SK-N-SH (cell line): ENCODE measurements around the gene HAUS7.

ENCODE experiments used
- EP300 ChIP-seq, 2 experiments: IDR thresholded peaks; 2 replicates each; pipeline versions ENCODE4 v1.4.0 to v1.6.1; 2012; ENCODE audit warnings: borderline replicate concordance in 1 of 2, low read depth in 1 of 2, low read length in 1 of 2
- EZH2phosphoT487 ChIP-seq: fragments of 200-600 bp; sonication (generic); IDR thresholded peaks from 2 replicates; pipeline ENCODE4 v1.6.1; 2017; ENCODE audit warnings: low read depth, mixed run types, mild to moderate bottlenecking, antibody characterized with exemption, moderate library complexity, borderline replicate concordance
- GABPA ChIP-seq: IDR thresholded peaks from 2 replicates; pipeline ENCODE4 v1.4.0; 2012; ENCODE audit warnings: low read depth, mild to moderate bottlenecking
- JUND ChIP-seq: IDR thresholded peaks from 2 replicates; pipeline ENCODE4 v1.4.0; 2012
- NRF1 ChIP-seq: IDR thresholded peaks from 2 replicates; pipeline ENCODE4 v1.6.1; 2012; ENCODE audit warnings: low read depth, mild to moderate bottlenecking, low read length
- POLR2AphosphoS5 ChIP-seq: IDR thresholded peaks from 2 replicates; pipeline ENCODE4 v1.6.1; 2012; ENCODE audit warnings: low read depth, low read length
- RAD21 ChIP-seq: IDR thresholded peaks from 2 replicates; pipeline ENCODE4 v1.6.1; 2012; ENCODE audit warnings: mild to moderate bottlenecking, low read length
- SIN3A ChIP-seq: IDR thresholded peaks from 2 replicates; pipeline ENCODE4 v1.6.1; 2012; ENCODE audit warnings: low read depth, mild to moderate bottlenecking, low read length, moderate library complexity, borderline replicate concordance
- YY1 ChIP-seq: IDR thresholded peaks from 2 replicates; pipeline ENCODE4 v1.4.0; 2012; ENCODE audit warnings: low read depth, mild to moderate bottlenecking
- ZBTB33 ChIP-seq: IDR thresholded peaks from 2 replicates; pipeline ENCODE4 v1.4.0; 2012; ENCODE audit warnings: low read depth, borderline replicate concordance
- TF ChIP-seq, protein P1 (sequence below): IDR thresholded peaks from 2 replicates; pipeline ENCODE4; 2012
- TF ChIP-seq, protein P2 (sequence below): fragments of 200-600 bp; sonication (generic); IDR thresholded peaks from 2 replicates; pipeline ENCODE4 v1.6.1; 2017; ENCODE audit warnings: antibody characterized with exemption, mild to moderate bottlenecking, moderate library complexity
- TF ChIP-seq, protein P3 (sequence below): IDR thresholded peaks from 2 replicates; pipeline ENCODE4 v1.4.0; 2012; ENCODE audit warnings: low read depth, borderline replicate concordance
- TF ChIP-seq, protein P4 (sequence below): IDR thresholded peaks from 2 replicates; pipeline ENCODE4 v1.6.1; 2012; ENCODE audit warnings: mild to moderate bottlenecking, low read depth, low read length, moderate library complexity

GRCh38 chrX:153406903-153407302 lies 63.5 kb downstream of the HAUS7 start:
- TF ChIP-seq, protein P1, sequence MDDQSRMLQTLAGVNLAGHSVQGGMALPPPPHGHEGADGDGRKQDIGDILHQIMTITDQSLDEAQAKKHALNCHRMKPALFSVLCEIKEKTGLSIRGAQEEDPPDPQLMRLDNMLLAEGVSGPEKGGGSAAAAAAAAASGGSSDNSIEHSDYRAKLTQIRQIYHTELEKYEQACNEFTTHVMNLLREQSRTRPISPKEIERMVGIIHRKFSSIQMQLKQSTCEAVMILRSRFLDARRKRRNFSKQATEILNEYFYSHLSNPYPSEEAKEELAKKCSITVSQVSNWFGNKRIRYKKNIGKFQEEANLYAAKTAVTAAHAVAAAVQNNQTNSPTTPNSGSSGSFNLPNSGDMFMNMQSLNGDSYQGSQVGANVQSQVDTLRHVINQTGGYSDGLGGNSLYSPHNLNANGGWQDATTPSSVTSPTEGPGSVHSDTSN, result no peak
- TF ChIP-seq, protein P2, sequence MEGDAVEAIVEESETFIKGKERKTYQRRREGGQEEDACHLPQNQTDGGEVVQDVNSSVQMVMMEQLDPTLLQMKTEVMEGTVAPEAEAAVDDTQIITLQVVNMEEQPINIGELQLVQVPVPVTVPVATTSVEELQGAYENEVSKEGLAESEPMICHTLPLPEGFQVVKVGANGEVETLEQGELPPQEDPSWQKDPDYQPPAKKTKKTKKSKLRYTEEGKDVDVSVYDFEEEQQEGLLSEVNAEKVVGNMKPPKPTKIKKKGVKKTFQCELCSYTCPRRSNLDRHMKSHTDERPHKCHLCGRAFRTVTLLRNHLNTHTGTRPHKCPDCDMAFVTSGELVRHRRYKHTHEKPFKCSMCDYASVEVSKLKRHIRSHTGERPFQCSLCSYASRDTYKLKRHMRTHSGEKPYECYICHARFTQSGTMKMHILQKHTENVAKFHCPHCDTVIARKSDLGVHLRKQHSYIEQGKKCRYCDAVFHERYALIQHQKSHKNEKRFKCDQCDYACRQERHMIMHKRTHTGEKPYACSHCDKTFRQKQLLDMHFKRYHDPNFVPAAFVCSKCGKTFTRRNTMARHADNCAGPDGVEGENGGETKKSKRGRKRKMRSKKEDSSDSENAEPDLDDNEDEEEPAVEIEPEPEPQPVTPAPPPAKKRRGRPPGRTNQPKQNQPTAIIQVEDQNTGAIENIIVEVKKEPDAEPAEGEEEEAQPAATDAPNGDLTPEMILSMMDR, result no peak
- no peak for TF ChIP-seq GABPA
- TF ChIP-seq RAD21, result no peak
- TF ChIP-seq JUND, result no peak
- TF ChIP-seq, protein P3, sequence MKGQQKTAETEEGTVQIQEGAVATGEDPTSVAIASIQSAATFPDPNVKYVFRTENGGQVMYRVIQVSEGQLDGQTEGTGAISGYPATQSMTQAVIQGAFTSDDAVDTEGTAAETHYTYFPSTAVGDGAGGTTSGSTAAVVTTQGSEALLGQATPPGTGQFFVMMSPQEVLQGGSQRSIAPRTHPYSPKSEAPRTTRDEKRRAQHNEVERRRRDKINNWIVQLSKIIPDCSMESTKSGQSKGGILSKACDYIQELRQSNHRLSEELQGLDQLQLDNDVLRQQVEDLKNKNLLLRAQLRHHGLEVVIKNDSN, result no peak
- no peak for TF ChIP-seq EZH2phosphoT487
- TF ChIP-seq YY1, result no peak
- TF ChIP-seq, protein P4, sequence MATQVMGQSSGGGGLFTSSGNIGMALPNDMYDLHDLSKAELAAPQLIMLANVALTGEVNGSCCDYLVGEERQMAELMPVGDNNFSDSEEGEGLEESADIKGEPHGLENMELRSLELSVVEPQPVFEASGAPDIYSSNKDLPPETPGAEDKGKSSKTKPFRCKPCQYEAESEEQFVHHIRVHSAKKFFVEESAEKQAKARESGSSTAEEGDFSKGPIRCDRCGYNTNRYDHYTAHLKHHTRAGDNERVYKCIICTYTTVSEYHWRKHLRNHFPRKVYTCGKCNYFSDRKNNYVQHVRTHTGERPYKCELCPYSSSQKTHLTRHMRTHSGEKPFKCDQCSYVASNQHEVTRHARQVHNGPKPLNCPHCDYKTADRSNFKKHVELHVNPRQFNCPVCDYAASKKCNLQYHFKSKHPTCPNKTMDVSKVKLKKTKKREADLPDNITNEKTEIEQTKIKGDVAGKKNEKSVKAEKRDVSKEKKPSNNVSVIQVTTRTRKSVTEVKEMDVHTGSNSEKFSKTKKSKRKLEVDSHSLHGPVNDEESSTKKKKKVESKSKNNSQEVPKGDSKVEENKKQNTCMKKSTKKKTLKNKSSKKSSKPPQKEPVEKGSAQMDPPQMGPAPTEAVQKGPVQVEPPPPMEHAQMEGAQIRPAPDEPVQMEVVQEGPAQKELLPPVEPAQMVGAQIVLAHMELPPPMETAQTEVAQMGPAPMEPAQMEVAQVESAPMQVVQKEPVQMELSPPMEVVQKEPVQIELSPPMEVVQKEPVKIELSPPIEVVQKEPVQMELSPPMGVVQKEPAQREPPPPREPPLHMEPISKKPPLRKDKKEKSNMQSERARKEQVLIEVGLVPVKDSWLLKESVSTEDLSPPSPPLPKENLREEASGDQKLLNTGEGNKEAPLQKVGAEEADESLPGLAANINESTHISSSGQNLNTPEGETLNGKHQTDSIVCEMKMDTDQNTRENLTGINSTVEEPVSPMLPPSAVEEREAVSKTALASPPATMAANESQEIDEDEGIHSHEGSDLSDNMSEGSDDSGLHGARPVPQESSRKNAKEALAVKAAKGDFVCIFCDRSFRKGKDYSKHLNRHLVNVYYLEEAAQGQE, result no peak
- TF ChIP-seq ZBTB33, result no peak
- TF ChIP-seq POLR2AphosphoS5, result no peak
- TF ChIP-seq EP300 (IDR thresholded peaks at IDR 0.05; ENCODE audit: borderline replicate concordance in 1 of 2, low read depth in 1 of 2, low read length in 1 of 2), result no peak
- no peak for TF ChIP-seq SIN3A
- no peak for TF ChIP-seq NRF1
